HepG2 (cell line): ENCODE measurements around the gene SAP25. TPM values are rescaled to one million over a fixed set of nuclear protein-coding genes. Genes with fewer than 3 reads are reported as not detected.

ENCODE experiments used
- ELF1 ChIP-seq: sonication (generic); formaldehyde crosslinking; IDR thresholded peaks from 2 replicates; pipeline ENCODE4 v1.4.0; 2020; ENCODE audit warnings: missing genetic modification reagents
- FOXJ3 ChIP-seq: sonication (generic); formaldehyde crosslinking; IDR thresholded peaks from 2 replicates; pipeline ENCODE4 v1.4.0; 2020; ENCODE audit warnings: missing genetic modification reagents, mild to moderate bottlenecking, borderline replicate concordance
- FOXM1 ChIP-seq: sonication (generic); formaldehyde crosslinking; IDR thresholded peaks from 2 replicates; pipeline ENCODE4 v1.5.0; 2020; ENCODE audit warnings: missing genetic modification reagents
- HNF1B ChIP-seq: sonication (generic); formaldehyde crosslinking; IDR thresholded peaks from 2 replicates; pipeline ENCODE4 v1.5.1; 2020; ENCODE audit warnings: mild to moderate bottlenecking, moderate library complexity, missing genetic modification reagents
- JUNB ChIP-seq: sonication (generic); formaldehyde crosslinking; IDR thresholded peaks from 2 replicates; pipeline ENCODE4 v1.8.0; 2022; ENCODE audit warnings: missing genetic modification reagents, mild to moderate bottlenecking, borderline replicate concordance
- NCOA1 ChIP-seq: sonication (generic); formaldehyde crosslinking; IDR thresholded peaks from 2 replicates; pipeline ENCODE4 v1.9.0; 2021; ENCODE audit warnings: missing genetic modification reagents
- SOX13 ChIP-seq, 3 experiments: fragments of 450-650 bp in 1 of 3; sonication (generic) in 1 of 3; formaldehyde crosslinking in 1 of 3; IDR thresholded peaks in 2 of 3; conservative IDR thresholded peaks in 1 of 3; 2 replicates each; pipeline versions ENCODE4 v1.5.0 to v1.6.1; 2016 to 2020; ENCODE audit warnings: antibody characterized with exemption in 1 of 3, mild to moderate bottlenecking in 1 of 3, missing compliant biosample characterization in 1 of 3, missing genetic modification reagents in 1 of 3, moderate library complexity in 1 of 3
- TRIM24 ChIP-seq: sonication (generic); formaldehyde crosslinking; IDR thresholded peaks from 2 replicates; pipeline ENCODE4 v1.8.0; 2022; ENCODE audit warnings: mild to moderate bottlenecking, missing genetic modification reagents
- ZFP41 ChIP-seq: sonication (generic); formaldehyde crosslinking; IDR thresholded peaks from 2 replicates; pipeline ENCODE4 v1.4.0; 2020; ENCODE audit warnings: mild to moderate bottlenecking, missing genetic modification reagents, borderline replicate concordance
- ZNF792 ChIP-seq: IDR thresholded peaks from 2 replicates; pipeline ENCODE4 v1.6.1; 2016
- polyA plus RNA-seq, 8 experiments: library from polyadenylated mRNA; depleted of rRNA in 3 of 8; stranded (reverse) in 7 of 8; unstranded in 1 of 8; fragments of >200 nt; fragmentation: Illumina TruSeq in 4 of 8; extraction: Trizol in 4 of 8; gene quantifications; 2 replicates each; pipeline versions ENCODE4 v1.2.1 to v1.2.3, GENCODE V29; 2011 to 2016; ENCODE audit warnings: low read depth in 4 of 8, missing spikeins in 1 of 8, mixed read lengths in 1 of 8; ENCODE audit not compliant: insufficient read depth in 1 of 8
- total RNA-seq, 5 experiments: library from RNA; depleted of rRNA; stranded (reverse); fragments of >200 nt; fragmentation: Illumina TruSeq; extraction: Trizol; gene quantifications; 2 replicates each; pipeline ENCODE4 v1.2.3, GENCODE V29; 2016; ENCODE audit warnings: low read depth in 1 of 5
- TF ChIP-seq, protein P1 (sequence below): sonication (generic); formaldehyde crosslinking; IDR thresholded peaks from 2 replicates; pipeline ENCODE4 v1.4.0; 2020; ENCODE audit warnings: missing genetic modification reagents
- TF ChIP-seq, protein P2 (sequence below): sonication (generic); formaldehyde crosslinking; IDR thresholded peaks from 2 replicates; pipeline ENCODE4 v1.5.0; 2020; ENCODE audit warnings: missing genetic modification reagents
- TF ChIP-seq, protein P3 (sequence below): sonication (generic); formaldehyde crosslinking; IDR thresholded peaks from 2 replicates; pipeline ENCODE4 v1.4.0; 2020; ENCODE audit warnings: mild to moderate bottlenecking, missing genetic modification reagents
- TF ChIP-seq, protein P4 (sequence below): sonication (generic); formaldehyde crosslinking; conservative IDR thresholded peaks from 2 replicates; pipeline ENCODE4 v1.4.0; 2020; ENCODE audit warnings: missing genetic modification reagents

Gene SAP25
- total and polyA plus RNA-seq, 2 of the 13 experiments (the other 11 are each of a cell fraction or from before 2014, with no cell fraction given) = 0.15 to 0.20 TPM

- TF ChIP-seq, protein P1, sequence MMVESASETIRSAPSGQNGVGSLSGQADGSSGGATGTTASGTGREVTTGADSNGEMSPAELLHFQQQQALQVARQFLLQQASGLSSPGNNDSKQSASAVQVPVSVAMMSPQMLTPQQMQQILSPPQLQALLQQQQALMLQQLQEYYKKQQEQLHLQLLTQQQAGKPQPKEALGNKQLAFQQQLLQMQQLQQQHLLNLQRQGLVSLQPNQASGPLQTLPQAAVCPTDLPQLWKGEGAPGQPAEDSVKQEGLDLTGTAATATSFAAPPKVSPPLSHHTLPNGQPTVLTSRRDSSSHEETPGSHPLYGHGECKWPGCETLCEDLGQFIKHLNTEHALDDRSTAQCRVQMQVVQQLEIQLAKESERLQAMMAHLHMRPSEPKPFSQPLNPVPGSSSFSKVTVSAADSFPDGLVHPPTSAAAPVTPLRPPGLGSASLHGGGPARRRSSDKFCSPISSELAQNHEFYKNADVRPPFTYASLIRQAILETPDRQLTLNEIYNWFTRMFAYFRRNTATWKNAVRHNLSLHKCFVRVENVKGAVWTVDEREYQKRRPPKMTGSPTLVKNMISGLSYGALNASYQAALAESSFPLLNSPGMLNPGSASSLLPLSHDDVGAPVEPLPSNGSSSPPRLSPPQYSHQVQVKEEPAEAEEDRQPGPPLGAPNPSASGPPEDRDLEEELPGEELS (CRISPR knock-in tag) = no peak
- no peak for TF ChIP-seq ZNF792 (CRISPR knock-in tag)
- no peak for TF ChIP-seq TRIM24 (CRISPR knock-in tag)
- TF ChIP-seq SOX13 (IDR thresholded peaks at IDR 0.05) = no peak
- peak in 1 of 2 experiments; percentile 79; a peak in 2 of 4 replicates for TF ChIP-seq SOX13 (CRISPR knock-in tag; conservative IDR thresholded peaks at IDR 0.05 in 1 of 2, IDR thresholded peaks at IDR 0.05 in 1 of 2)
- TF ChIP-seq, protein P2, sequence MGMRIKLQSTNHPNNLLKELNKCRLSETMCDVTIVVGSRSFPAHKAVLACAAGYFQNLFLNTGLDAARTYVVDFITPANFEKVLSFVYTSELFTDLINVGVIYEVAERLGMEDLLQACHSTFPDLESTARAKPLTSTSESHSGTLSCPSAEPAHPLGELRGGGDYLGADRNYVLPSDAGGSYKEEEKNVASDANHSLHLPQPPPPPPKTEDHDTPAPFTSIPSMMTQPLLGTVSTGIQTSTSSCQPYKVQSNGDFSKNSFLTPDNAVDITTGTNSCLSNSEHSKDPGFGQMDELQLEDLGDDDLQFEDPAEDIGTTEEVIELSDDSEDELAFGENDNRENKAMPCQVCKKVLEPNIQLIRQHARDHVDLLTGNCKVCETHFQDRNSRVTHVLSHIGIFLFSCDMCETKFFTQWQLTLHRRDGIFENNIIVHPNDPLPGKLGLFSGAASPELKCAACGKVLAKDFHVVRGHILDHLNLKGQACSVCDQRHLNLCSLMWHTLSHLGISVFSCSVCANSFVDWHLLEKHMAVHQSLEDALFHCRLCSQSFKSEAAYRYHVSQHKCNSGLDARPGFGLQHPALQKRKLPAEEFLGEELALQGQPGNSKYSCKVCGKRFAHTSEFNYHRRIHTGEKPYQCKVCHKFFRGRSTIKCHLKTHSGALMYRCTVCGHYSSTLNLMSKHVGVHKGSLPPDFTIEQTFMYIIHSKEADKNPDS (CRISPR knock-in tag) = no peak
- TF ChIP-seq, protein P3, sequence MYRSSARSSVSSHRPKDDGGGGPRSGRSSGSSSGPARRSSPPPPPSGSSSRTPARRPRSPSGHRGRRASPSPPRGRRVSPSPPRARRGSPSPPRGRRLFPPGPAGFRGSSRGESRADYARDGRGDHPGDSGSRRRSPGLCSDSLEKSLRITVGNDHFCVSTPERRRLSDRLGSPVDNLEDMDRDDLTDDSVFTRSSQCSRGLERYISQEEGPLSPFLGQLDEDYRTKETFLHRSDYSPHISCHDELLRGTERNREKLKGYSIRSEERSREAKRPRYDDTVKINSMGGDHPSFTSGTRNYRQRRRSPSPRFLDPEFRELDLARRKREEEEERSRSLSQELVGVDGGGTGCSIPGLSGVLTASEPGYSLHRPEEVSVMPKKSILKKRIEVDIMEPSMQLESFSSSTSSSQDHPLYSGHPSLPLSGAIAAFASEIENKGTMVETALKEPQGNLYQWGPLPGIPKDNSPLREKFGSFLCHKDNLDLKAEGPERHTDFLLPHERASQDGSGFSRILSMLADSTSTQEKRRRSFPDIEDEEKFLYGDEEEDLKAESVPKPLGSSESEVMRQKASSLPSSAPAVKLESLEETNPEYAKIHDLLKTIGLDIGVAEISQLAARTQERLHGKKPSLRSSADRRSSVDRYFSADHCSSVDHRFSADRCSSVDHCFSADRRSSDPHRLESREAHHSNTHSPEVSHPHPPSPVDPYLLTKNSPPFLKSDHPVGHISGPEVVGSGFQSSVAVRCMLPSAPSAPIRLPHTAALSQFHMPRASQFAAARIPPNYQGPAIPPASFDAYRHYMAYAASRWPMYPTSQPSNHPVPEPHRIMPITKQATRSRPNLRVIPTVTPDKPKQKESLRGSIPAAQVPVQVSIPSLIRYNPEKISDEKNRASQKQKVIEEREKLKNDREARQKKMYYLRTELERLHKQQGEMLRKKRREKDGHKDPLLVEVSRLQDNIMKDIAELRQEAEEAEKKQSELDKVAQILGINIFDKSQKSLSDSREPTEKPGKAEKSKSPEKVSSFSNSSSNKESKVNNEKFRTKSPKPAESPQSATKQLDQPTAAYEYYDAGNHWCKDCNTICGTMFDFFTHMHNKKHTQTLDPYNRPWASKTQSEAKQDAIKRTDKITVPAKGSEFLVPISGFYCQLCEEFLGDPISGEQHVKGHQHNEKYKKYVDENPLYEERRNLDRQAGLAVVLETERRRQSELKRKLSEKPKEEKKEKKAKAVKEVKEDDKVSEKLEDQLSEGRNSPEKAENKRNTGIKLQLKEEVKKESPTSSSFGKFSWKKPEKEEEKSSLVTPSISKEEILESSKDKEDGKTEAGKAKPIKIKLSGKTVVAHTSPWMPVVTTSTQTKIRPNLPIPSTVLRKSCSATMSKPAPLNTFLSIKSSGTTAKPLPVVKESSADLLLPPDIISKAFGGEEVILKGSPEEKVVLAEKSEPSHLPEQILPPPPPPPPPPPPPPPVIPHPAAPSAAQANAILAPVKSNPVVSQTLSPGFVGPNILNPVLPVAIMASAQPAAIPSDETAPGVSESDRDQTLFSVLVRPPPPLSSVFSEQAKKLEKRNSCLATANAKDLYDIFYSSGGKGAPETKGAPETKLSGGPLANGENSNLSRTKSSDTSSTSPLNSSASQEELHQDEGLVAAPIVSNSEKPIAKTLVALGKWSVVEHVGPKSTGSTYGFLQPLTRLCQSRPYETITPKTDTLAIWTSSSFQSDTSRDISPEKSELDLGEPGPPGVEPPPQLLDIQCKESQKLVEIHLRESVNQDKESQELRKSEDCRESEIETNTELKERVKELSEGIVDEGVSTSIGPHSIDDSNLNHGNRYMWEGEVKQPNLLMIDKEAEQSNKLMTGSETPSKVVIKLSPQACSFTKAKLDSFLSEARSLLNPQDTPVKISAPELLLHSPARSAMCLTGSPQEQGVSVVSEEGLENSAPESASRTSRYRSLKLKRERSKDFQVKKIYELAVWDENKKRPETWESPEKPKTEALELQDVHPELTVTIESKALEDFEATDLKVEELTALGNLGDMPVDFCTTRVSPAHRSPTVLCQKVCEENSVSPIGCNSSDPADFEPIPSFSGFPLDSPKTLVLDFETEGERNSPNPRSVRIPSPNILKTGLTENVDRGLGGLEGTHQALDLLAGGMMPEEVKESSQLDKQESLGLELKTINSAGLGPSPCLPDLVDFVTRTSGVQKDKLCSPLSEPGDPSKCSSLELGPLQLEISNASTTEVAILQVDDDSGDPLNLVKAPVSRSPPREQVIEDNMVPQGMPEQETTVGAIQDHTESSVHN (CRISPR knock-in tag) = no peak
- TF ChIP-seq, protein P4, sequence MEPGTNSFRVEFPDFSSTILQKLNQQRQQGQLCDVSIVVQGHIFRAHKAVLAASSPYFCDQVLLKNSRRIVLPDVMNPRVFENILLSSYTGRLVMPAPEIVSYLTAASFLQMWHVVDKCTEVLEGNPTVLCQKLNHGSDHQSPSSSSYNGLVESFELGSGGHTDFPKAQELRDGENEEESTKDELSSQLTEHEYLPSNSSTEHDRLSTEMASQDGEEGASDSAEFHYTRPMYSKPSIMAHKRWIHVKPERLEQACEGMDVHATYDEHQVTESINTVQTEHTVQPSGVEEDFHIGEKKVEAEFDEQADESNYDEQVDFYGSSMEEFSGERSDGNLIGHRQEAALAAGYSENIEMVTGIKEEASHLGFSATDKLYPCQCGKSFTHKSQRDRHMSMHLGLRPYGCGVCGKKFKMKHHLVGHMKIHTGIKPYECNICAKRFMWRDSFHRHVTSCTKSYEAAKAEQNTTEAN (CRISPR knock-in tag) = no peak
- no peak for TF ChIP-seq NCOA1
- TF ChIP-seq ZFP41 (CRISPR knock-in tag) = no peak
- no peak for TF ChIP-seq FOXJ3 (CRISPR knock-in tag)
- no peak for TF ChIP-seq HNF1B (CRISPR knock-in tag)
- TF ChIP-seq FOXM1 = no peak
- TF ChIP-seq JUNB (CRISPR knock-in tag) = no peak
- no peak for TF ChIP-seq ELF1 (CRISPR knock-in tag)
These were observed 28.7 kb downstream of the SAP25 start (continued) for GRCh38 chr7:100544967-100545359.
